ENCODE results near the gene TP53TG3B.
"Not testable (repeated sequence)": the region's sequence is repeated elsewhere in the genome, so short reads cannot be mapped to it uniquely, and the experiment has no call there.

The TP53TG3B gene, protein sequence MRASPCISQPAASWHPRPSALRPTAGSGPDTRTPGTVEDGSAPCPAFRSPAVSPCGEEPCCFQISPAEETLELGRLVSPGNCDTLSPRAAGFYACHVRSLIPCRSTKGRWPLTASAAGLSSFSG

GRCh38 chr16:33360541-33360940 is at the start of gene TP53TG3B:
Gene TP53TG3B, plus strand, starts transcription at chr16:33360841. Its CDS starts 68 bp downstream, at chr16:33360909.
- DNase-seq (ENCODE audit: low read depth in 3 of 3, low spot score in 1 of 3): not testable (repeated sequence)

DNA sequence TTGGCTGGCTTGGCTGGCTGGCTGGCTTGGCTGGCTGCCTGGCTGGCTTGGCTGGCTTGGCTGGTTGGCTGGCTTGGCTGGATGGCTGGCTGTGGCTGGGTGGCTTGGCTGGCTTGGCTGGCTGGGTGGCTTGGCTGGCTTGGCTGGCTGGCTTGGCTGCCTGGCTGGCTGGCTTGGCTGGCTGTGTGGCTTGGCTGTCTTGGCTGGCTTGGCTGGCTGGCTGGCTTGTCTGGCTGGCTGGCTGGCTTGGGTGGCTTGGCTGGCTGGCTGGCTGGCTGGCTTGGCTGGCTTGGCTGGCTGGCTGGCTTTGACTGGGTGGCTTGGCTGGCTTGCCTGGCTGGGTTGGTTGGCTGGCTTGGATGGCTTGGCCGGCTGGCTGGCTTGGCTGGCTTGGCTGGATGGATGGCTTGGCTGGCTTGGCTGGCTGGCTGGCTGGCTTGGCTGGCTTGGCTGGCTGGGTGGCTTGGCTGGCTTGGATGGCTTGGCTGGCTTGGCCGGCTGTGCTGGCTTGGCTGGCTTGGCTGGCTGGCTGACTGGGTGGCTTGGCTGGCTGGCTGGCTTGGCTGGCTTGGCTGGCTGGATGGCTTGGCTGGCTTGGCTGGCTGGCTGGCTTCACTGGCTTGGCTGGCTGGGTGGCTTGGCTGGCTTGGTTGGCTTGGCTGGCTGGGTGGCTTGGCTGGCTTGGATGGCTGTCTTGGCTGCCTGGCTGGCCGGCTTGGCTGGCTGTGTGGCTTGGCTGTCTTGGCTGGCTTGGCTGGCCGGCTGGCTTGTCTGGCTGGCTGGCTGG is 24.2 kb upstream of the TP53TG3B start:
- peak in 2 of 3 donors; percentile 13 to 26 for DNase-seq (ENCODE audit: low read depth in 3 of 3, low spot score in 1 of 3)

- peak in 1 of 3 donors; percentile 8 for DNase-seq (ENCODE audit: low read depth in 3 of 3, low spot score in 1 of 3)
These were observed 22.8 kb upstream of the TP53TG3B start for GRCh38 chr16:33337627-33338542.

DNA sequence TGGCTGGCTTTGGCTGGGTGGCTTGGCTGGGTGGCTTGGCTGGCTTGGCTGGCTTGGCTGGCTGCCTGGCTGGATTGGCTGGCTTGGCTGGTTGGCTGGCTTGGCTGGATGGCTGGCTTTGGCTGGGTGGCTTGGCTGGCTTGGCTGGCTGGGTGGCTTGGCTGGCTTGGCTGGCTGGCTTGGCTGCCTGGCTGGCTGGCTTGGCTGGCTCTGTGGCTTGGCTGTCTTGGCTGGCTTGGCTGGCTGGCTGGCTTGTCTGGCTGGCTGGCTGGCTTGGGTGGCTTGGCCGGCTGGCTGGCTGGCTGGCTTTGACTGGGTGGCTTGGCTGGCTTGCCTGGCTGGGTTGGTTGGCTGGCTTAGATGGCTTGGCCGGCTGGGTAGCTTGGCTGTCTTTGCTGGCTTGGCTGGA is 22.1 kb upstream of the TP53TG3B start:
- DNase-seq (ENCODE audit: low read depth in 3 of 3, low spot score in 1 of 3): peak in 1 of 3 donors; percentile 2

DNA sequence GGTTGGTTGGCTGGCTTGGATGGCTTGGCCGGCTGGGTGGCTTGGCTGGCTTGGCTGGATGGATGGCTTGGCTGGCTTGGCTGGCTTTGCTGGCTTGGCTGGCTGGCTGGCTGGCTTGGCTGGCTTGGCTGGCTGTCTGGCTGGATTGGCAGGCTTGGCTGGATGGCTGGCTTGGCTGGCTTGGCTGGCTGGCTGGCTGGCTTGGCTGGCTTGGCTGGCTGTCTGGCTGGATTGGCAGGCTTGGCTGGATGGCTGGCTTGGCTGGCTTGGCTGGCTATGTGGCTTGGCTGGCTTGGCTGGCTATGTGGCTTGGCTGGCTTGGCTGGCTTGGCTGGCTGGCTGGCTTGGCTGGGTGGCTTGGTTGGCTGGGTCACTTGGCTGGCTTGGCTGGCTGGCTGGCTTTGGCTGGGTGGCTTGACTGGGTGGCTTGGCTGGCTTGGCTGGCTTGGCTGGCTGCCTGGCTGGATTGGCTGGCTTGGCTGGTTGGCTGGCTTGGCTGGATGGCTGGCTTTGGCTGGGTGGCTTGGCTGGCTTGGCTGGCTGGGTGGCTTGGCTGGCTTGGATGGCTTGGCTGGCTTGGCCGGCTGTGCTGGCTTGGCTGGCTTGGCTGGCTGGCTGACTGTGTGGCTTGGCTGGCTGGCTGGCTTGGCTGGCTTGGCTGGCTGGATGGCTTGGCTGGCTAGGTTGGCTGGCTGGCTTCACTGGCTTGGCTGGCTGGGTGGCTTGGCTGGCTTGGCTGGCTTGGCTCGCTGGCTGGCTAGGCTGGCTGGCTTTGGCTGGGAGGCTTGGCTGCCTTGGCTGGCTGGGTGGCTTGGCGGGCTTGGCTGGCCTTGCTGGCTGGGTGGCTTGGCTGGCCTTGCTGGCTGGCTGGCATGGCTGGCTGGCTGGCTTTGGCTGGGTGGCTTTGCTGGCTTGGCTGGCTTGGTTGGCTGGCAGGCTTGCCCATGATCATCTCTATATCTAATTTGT is 21.3 kb upstream of the TP53TG3B start:
- DNase-seq (ENCODE audit: low read depth in 3 of 3, low spot score in 1 of 3): peak in 1 of 3 donors; percentile 29

Data from stimulated activated CD4-positive, alpha-beta T cell treated with anti-CD3 and anti-CD28 coated beads, TNF-alpha, amount 100 ng/mL, for 1 hour (primary cell).